AG10803 (cell line): Measurements from ENCODE around the gene FLRT2.
A peak's percentile ranks its signal among the peaks of the same experiment; 100 is the strongest.

Source experiments
- DNase-seq: peaks from one replicate; pipeline ENCODE4 v3.0.0; 2010; ENCODE audit warnings: low read depth
- H3K4me3 ChIP-seq: 2 replicates; pipeline ENCODE4 v1.5.1; 2011; ENCODE audit warnings: mild to moderate bottlenecking, low read length, control low read depth
- TF ChIP-seq, protein P1 (sequence below): conservative IDR thresholded peaks from 2 replicates; pipeline ENCODE4 v1.5.1; 2011; ENCODE audit warnings: mild to moderate bottlenecking, low read length, control low read depth, inconsistent platforms

The FLRT2 gene

DNA sequence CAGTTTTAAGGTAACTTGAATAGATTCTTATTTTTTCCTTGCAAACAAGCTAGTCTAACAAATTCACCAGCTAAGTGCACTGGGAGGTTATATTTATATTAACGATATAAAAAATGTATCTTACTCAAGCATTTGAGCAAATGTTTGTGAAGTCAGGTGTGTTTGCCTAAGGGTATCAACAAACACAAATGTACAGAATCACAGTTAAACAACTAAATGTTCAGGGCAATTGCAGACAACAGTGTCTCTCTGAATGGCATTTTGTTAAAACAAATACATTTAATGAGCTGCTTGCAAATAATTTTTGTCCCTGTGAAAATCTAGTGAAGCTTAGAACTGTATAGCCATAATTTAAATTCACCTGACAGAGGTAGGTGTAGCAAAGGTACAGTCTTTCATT lies 28.2 kb upstream of the FLRT2 start:
- TF ChIP-seq, protein P1, sequence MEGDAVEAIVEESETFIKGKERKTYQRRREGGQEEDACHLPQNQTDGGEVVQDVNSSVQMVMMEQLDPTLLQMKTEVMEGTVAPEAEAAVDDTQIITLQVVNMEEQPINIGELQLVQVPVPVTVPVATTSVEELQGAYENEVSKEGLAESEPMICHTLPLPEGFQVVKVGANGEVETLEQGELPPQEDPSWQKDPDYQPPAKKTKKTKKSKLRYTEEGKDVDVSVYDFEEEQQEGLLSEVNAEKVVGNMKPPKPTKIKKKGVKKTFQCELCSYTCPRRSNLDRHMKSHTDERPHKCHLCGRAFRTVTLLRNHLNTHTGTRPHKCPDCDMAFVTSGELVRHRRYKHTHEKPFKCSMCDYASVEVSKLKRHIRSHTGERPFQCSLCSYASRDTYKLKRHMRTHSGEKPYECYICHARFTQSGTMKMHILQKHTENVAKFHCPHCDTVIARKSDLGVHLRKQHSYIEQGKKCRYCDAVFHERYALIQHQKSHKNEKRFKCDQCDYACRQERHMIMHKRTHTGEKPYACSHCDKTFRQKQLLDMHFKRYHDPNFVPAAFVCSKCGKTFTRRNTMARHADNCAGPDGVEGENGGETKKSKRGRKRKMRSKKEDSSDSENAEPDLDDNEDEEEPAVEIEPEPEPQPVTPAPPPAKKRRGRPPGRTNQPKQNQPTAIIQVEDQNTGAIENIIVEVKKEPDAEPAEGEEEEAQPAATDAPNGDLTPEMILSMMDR = no peak
- DNase-seq = no peak
- H3K4me3 ChIP-seq = no peak overlapping the region

DNA sequence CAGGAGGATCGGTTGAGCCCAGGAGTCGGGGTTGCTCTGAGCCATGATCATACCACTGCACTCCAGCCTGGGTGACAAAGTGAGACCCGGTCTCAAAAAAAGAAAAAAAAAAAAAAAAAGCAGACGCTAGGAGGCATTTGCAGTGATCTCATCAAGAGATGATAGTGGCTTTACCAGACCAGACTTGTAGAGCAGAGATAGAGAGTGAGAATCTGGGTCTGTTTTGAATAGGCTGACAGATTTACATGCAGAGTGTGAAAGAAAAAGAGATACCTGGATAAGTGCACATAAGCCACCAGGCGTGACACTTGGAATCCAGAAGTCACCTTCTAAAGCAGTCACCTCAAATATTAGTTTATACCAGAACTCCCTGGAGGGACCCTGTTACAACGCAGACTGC lies 21.1 kb upstream of the FLRT2 start:
- TF ChIP-seq, protein P1 = no peak
- H3K4me3 ChIP-seq = no peak overlapping the region
- DNase-seq = no peak

DNA sequence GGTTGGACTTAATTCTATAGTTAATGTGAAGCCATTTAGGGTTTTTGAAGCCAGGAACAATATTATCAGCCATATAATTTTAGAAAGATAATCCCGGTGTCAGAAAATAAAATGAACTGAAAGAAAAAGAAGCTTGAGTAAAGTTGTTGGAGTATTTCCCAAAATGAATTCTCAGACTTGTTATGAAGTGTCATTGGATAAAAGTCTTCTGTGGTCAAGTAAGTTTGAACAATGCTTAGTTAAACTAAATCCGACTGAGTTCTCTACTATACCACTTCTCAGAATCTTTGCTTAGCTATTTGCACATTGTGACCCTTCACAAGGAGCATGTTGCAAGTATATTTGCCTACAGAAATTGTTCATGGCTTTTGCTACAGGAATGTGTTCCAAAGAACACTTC lies 17.5 kb upstream of the FLRT2 start:
- H3K4me3 ChIP-seq = no peak overlapping the region
- TF ChIP-seq, protein P1 = no peak
- no peak for DNase-seq

DNA sequence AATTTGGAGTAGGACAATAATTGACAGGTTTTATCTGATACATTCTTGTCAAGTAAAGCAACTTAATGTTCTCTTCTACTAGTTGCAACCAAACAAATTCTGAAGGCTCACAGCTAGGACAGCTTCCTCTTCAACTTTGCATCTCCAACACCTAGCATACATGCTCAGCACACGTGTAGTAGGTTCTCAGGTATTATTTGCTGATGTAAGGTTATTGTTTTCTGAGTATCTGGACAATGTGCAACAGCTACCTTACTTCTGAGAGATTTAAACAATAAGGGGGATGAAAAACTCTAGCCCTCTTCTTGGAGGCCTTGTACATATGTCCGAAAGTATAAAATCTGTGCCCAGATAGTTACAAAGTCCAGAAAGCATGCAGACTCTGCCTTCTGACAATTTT lies 15.5 kb upstream of the FLRT2 start:
- no peak for DNase-seq
- TF ChIP-seq, protein P1 = no peak
- no peak overlapping the region for H3K4me3 ChIP-seq

DNA sequence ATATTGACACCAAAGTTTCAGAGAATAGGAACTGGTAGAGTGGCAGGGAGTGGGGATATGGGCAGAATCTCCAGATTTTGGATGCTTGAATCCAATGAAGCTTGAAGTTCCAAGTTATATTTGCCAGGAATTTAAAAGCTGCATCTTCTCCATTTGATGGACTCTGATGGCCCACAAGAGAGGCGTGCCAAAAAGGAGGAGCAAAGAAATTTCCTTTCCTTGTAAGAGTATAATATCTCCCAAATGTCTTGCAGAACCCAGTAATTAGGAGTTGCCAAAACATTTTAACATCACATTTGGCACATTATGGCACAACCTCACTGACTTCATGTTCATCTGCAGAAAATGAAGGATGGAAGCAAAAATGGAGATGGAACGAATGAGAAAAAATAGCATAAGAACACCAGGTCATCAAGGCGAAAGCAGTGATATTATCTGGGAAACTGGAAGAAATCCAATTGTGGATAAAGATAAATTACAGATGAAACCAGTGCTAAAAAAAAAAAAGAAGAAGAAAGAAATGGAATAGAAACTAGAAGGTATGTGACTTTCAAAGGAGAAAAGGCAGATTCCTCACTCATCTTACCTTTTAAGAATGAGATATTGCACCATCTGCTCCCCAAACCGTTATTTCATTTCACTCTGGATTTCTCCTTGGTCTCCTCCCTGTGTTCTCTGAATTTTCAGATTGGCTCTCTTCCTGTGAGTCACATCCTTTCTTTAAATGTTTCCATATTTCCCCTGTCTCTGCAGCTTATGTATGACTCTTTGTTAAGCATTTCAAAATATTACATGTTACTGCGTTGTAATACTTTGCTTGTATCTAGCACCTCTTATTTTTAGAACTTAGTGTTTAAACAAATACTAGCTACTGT lies 13.5 kb upstream of the FLRT2 start:
- DNase-seq = peak; percentile 94
- TF ChIP-seq, protein P1 = no peak
- peak overlapping the region; percentile 15 for H3K4me3 ChIP-seq

DNA sequence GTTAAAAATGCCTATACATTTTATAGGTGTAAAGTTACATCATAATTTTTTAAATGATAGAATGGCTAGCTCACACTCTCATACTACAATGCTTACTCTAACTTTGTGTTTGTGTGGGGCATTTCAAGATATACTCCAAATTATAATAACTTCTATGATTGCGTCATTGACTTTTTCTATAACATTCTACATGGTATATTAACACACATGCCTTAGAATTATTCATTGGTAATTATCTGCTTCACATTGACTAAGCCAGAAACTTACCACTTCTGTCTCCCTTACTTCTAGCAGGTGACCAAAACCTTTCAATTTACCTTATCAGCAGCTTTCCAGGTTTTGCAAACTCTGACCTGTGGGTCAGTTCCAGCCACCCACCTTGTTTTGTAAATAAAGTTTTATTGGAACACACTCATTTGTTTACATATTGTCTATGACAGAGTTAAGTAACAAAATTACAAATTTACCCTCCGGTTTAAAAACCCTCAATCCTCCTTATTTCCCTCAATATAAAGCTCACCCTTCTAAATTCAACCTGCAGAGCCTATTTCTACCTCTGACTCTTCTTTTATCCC lies 12.7 kb upstream of the FLRT2 start:
- TF ChIP-seq, protein P1 = no peak
- H3K4me3 ChIP-seq = no peak overlapping the region
- no peak for DNase-seq
